EH (cell line): ENCODE results near the gene CRYBB1.

ENCODE experiments used
- DNase-seq: peaks from one replicate; pipeline ENCODE4 v3.0.0-alpha.2; 2015; ENCODE audit warnings: low read depth

The CRYBB1 gene

DNA sequence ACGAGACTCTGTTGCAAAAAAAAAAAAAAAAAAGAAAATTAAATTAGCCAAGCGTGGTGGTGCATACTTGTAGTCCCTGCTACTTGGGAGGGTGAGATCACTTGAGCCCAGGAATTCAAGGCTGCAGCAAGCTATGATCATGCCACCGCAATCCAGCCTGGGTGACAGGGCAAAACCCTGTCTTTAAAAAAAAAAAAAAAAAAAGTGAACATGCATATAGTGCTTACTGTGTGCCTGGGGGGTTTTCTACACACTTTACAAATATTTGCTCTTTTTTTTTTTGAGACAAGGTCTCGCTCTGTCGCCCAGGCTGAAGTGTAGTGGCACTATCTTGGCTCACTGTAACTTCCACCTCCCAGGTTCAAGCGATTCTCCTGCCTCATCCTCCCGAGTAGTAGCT lies 40.7 kb downstream of the CRYBB1 start:
- no peak for DNase-seq

DNA sequence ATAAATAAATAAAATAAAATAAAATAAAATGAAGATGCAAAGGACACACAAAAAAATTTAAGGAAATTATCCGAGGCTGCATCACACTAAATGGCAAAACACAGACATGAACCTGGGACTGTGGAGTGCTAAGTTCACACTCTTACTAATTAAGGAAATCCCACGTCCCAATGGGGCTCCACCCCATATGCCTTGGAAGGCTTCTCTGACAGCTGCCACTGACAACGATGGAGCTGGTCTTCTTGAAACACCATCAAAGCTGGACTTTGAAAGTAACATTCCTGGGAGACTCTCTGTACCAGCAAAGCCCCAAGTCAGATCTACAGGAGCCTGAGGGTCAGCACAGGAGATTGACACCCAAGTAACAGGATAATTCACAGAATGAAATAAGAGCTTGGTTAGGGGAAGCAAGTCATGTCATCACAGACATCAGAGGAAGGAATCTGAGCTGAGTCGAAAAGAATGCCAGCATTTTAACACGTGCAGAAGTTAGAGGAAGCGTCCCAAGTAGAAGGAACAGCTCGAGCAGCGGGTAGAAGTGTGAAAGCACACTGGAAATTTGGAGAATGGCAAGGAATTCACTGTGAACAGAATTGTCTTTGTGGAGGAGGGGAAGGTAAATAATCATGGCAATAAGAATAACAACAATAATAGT lies 41.7 kb downstream of the CRYBB1 start:
- peak; percentile 52 for DNase-seq

DNA sequence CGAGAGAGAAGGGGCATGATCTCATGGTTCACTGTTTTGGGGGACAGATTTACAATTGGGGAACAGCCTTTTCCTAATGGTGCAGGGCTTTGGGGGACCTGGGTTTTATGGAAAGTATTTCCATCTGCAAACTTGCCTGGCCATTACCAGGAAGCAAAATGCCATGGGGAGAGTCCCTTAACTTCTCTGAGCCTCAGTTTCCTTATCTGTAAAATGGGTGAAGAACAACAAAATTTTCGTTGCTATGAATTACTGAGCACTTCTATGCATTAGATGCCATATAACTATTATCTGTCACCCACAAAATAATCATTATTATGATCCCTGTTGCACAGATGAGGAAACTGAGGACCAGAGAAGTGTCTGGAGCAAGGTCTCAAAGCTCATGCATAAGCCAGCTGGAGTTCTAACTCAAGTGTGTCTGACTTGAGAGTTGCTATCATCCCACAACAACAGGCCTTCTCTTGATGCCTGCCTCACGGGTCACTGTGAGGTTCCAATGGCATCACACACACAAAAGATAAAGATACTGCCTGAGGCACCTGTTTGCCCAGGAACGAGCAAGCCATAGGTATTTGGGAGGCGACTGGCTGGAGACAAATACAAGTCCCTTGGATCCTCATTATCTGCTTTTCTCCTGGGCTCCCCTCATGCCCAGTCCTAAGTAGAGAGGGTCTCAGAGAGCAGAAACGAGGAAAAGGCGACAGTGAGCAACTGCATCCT lies 43.7 kb downstream of the CRYBB1 start:
- no peak for DNase-seq

DNA sequence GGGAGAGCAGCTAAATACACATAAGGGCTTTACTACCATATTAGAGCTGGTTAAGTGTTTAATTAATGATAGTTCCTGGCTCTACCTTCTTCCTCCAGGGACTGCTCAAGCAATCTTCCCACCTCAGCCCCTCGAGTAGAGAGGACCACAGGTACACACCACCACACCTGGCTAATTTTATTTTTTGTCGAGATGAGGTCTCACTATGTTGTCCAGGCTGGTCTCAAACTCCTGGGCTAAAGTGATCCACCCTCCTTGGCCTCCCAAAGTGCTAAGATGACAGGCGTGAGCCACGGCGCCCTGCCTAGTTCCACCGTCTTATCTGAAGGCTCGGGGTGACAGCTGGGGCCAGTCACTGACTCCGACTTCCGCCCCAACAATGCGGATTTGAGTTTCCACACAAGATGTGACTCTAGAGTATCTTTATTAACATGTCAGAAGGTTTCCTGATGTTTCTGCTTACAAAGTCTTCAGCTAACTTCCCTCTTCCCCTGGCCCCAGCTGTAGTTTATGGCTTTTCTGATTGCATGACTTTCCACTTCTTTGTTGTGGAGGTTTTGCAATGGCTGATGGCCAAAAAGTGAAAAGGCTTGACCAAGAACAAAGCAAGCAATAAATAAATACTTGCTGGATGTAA lies 44.7 kb downstream of the CRYBB1 start:
- peak; percentile 57 for DNase-seq

DNA sequence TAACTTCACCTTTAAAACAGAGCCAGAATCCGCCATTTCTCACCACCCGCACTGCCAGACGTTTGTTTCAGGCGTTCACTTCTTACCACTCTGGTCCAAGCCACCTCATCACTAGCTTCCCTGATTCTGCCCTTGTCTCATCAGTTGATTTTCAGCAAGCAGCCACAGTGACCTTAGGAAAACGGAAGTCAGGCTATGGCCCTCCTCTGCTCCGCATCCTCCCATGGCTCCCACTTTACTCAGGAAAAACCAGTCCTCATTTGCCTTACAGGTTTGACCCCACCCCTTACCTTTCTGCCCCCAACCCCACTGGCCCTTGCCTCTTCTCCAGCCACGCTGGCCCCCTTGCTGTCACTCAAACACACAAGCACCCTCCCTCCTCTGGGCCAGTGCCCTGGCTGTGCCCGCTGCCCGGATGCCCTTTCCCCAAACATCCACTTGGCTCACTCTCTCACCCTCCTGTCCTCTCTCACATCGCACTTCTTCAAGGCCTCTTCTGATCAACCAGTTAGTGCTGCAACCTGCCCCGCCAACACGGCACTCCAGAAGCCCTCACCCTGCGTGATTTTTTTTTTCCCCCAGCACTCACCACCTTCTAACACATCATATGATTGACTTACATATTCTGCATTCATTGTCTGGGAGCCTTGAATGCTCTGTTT lies 46.8 kb downstream of the CRYBB1 start:
- no peak for DNase-seq

DNA sequence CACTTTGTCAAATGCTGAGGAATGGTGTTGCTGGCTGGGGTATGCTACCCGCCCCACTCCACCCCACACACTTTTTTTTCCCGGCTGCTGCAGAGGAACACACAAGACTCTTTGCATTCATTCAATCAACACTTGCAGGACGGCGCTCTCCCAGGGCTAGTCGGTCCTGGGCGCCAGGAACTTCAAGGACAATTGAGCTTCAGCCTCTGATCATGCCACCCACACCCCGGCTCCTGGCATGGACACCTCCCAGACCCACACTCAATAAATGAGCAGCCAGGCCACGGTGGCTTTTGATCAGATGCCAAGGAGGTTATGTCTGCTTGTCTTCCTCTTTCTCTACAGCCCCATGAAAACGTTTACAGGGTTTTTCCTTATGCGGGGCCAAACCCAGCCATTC lies 47.7 kb downstream of the CRYBB1 start:
- no peak for DNase-seq

DNA sequence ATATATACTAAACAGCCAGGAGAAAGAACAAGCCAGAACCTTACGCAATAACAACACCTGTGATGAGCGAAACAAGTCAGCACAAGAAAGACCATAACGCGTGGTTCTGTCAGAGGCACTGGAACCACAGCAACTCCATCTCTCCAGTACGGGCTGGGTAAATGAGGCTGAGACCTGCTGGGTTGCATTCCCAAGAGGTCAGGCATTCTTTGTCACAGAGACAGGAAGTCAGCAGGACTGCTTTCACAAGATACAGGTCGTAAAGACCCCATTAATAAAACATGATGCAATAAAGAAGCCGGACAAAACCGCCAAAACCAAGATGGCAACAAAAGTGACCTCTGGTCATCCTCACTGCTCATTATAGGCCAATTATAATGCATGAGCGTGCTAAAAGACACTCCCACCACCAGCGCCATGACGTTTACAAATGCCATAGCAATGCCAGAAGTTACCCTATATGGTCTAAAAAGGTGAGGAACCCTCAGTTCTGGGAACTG lies 49.6 kb downstream of the CRYBB1 start:
- peak; percentile 84 for DNase-seq

DNA sequence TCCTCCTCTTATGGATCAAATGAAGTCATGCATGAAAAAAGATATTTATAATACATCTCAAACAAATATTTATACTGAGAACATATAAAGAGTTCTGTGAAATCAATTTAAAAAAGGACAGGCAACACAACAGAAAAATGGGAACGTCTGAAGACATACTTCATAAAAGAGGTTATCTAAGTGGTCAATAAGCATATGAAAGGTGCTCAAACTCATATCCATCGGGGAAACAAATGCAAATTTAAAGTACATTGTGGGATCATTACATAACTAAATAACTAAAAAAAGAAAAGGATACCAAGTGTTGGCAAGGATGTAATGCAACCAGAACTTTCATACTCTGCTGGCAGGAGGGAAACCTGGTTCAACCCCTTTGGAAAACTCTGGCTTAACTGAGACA lies 50.2 kb downstream of the CRYBB1 start:
- DNase-seq: no peak

DNA sequence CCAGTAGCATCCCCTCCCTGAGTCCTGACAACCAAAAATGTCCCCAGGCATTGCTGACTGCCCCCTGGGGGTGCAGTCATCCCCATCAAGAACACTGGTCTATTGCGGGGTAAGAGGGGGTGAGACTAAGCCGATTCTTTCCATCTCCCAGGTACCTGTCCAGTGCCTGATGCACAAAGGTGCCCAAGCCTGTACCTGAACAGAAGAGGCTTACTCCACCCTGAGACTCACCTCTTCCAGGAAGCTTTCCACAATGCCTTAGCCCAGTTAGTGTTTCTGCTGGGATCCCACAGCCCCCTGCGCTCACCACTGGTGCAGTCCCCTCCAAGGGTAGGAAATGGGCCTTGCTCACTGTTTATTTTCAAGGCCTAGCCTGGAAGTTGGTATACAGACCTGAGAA lies 50.8 kb downstream of the CRYBB1 start:
- DNase-seq: no peak

DNA sequence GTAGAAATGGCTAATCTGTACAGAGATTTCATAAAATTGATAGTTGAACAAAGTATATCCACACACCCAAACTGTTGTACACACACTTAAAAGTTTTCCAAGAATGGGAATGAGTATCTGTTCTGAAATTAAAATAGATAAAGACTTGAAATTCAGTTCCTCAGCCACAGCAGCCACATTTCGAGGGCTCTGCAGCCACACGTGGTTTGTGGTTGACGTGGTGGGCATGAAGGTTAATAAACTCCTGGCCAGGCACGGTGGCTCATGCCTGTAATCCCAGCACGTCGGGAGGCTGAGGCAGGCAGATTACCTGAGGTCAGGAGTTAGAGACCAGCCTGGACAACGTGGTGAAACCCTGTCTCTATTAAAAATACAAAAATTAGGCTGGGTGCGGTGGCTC lies 51.9 kb downstream of the CRYBB1 start:
- no peak for DNase-seq

DNA sequence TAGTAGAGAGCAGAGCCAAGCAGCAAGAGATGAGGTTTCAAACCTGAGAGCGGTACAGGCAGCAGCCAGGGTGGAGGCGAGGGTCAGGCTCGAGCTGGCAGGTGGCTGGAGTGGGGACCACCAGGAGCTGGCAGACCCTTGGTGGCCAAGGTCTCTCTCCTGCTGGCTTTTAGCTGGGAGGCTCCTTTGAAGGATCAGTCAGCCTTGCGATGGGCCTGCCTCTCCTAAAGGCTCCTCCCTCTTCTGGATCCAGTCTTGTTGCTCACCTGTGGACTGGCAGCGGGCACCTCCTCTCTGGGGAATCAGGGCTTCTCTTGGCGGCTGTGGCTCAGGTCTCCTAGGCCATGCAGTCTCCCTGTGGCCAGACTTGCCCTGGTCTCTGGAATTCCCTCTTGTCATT lies 52.6 kb downstream of the CRYBB1 start:
- DNase-seq: no peak

DNA sequence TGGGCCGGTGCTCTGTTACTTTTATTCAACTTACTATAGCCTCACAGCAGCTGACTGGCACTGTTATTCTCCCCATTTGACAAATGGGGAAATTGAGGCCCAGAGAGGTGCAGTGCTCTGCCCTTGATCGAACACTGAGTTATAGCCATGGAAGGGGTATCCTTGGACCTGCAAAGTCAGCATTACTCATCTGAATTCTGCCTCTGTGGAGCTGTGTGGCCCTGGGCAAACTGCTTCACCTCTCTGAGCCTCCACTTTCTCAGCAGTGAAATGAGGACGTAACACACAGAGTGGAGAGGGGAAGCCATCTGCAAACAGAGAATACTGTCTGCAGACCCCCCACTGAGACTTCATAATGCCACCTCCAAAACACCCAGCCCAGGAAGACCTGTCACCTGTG lies 53.2 kb downstream of the CRYBB1 start:
- DNase-seq: no peak

DNA sequence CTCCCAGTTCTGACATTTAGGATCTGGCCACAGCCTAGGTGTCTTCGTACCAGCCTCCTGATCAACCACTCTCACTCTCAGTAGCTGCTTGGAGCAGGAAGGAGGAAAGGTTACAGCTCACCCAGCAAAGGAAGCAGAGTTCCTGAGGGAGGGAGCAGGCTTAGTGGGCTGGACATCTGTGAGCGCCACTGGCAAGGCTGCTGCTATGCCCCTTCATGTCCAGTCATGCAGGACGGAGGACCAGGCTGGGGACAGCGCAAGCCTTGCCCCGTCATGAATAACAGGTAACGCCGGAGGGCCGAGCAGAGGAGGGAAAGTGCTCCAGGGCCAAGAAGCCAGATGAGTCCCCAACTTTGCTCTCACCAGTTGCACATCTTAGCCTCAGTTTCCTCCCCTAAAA lies 53.6 kb downstream of the CRYBB1 start:
- DNase-seq: no peak

DNA sequence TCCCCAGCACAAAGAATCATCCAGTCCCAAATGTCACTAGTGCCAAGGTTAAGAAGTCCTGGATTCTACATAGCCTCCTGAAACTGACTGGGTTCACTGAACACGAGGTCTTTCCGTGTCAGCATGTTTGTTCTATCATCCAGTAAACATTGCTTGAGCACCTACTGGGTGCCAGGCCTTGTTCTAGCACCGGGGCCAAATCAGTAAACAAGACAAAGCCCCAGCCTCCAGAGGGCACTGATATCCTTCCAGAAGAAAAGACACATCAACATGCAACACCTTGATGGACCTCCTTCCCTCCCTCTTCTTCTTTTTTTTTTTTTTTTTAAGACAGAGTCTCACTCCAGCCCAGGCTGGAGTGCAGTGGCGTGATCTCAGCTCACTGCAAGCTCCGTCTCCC lies 54.8 kb downstream of the CRYBB1 start:
- DNase-seq: no peak

DNA sequence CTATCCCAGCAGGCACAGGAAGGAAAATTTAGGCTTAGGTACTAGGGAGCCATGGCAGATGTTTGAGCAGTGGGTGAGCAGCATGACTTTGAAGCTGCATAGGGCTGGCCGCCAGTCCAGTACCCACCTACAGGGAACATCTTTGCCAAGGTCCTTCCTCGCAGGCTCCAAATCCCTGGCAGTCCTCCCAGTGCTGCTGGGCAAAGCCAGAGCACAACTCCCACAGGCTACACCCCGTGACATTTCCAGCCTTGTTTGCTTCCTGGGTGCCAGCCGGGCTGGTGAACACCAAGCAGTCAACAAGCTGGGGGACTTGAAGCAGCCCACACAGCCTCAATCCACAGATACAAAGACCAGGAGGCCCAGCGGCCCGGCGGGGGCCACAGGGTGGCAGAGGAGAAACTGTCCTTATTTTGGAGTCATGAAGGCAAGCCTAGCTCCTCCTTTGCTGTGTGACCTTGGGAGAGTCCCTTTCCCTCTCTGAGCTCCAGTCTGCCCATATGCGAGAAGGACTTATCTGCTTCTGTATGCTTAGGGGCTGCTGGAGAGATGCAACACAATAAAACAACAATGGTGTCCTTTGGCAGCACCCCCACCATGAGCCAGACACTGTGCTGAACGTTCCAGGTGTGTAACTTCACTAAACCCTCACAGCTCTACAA lies 55.9 kb downstream of the CRYBB1 start:
- no peak for DNase-seq

DNA sequence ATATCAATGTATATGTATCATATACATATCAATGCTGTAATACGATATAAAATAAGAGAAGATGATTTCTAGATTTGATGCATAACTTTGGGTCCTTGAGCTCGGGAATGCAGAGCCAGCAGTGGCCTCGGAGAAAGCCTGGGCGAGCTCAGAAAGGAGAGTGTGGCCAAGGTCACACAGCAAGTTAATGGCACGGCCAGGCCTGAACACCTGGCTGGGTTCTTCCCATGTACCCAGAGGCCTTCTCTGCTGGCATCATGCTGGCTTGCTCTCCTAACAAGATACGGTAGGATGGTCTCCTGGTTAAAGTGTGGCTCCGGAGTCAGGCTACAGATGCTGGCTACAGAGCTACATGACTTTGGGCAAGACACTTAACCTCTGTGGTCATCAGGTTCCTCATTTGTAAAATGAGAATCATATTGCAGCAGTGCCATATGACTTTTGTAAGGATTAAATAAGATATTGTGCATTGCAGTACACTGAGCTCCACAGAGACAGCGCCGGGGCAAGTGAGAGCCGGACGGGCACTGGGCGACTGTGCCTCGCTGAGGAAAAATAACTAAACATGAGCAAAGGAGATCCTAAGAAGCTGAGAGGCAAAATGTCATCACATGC lies 57.8 kb downstream of the CRYBB1 start:
- DNase-seq: no peak

DNA sequence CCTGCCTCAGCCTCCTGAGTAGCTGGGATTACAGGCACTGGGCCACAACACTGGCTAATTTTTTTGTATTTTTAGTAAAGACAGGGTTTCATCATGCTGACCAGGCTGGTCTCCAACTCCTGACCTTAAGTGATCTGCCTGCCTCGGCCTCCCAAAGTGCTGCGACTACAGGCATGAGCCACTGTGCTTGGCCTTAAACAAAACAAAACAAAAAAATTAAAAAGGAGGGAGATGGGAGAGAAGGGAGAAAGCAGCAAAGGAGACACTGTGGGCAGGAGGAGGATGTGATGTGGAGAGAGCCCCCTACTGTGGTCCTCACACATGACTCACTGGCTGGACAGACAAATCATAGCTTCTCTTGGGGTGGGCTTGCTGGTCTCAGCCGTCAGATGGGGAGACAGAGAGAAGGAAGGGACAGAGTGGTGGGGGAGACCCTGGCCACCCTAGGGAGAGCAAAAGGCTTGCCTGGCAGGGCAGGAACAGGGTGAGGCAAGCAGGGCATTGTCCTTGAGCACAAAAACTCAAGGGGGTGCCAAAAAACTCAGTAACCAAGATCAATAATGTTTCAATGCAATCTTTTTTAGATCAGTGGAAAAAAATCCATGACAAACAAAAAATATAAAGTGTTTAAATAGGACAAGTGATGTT lies 59.5 kb downstream of the CRYBB1 start:
- peak; percentile 54 for DNase-seq

DNA sequence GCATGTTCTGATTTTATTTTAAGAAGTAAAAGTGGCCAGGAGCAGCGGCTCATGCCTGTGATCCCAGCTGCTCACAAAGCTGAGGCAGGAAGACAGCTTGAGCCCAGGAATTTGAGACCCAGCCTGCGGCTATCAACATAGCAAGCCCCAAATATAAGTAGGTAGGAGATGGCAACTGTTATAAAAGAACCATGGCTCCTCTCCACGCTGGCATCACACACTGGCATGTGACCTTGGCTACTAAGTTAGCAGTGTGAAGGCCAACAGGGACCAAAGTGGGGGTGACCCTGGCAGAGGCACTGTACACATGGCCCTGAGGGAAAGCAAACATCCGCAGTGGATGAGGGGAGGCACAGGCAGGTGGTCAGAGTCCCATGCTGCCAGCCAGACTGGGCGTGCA lies 60.9 kb downstream of the CRYBB1 start:
- no peak for DNase-seq

DNA sequence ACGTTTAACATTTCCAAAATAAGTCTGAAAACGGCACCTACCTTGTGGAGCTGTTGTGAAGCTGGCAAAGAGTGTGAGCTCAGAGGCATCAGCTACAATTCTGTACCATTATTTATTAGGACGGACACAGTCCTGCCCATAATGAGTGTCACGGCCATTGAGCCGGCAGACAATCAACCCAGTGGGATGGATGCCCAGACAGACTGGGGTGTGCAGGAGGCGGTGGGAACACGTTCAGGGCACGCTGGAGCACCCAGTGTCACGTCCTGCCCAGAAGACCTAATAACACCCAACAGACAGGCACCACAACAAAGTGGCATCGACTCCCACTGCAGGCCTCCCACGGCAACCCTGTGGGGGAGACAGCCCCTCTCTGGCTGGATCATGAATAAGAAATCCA lies 62.3 kb downstream of the CRYBB1 start:
- no peak for DNase-seq

DNA sequence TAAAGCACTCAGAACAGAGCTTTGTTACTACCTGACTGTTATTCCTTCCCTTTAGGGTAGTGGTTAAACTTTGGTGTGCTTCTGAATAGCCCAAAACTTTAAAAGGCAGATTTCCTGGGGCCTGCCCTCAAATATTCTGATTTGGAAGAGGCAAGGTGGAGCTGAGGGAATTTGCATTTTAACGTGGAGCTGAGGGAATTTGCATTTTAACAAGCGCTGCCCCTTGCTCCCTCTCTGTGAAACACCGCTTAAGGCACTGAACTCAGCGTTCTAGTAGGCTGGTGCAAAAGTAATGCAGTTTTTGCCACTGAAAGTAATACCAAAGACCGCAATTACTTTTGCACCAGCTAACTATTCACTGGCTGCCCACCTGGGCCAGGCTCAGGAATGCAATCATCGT lies 62.9 kb downstream of the CRYBB1 start:
- DNase-seq: no peak

DNA sequence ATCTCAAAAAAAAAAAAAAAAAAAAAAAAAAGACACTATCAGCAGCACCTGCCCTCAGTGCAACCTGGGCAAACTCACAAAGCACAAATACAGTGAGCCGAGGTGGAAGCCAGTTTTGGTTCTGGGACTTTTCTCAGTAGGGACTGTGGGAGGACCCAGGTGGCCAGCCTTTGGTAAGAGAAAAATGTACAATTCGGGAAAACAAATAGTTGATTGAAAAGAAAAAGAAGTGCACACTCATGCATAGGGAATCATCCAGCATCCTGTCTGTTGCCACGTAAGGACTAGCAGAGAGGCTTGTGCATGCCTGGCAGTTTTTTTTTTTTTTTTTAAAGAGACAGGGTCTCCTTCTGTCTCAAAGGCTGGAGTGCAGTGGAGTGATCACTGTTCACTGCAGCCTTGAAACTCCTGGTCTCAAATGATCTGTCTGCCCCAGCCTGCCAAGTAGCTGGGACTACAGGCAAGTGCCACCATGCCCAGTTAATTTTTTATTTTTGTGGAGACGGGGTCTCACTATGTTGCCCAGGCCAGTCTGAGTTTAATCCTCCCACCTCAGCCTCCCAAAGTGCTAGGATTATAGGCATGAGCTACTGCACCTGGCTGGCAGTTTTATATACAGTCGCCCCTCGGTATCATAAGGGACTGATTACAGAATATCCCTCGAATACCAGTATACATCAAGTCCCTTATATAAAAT lies 64.6 kb downstream of the CRYBB1 start:
- peak; percentile 94 for DNase-seq
